ENCODE measurements around the gene HSD17B1.

HSD17B1 gene

GRCh38 chr17:42509409-42509808, 43.3 kb upstream of the HSD17B1 start:
- TF ChIP-seq FOXP2 (optimal IDR thresholded peaks at IDR 0.05; ENCODE audit: borderline replicate concordance, extremely low read depth, extremely low read length, insufficient read depth) (no peak), SIN3A (IDR thresholded peaks at IDR 0.05; ENCODE audit: borderline replicate concordance, insufficient read depth, low read length) (no peak), TAF1 (IDR thresholded peaks at IDR 0.05; ENCODE audit: borderline replicate concordance, insufficient read depth, low read length) (no peak), REST (IDR thresholded peaks at IDR 0.05; ENCODE audit: insufficient read depth in 1 of 2, low read depth in 2 of 2, low read length in 2 of 2) (no peak), POLR2AphosphoS5 (IDR thresholded peaks at IDR 0.05; ENCODE audit: low read depth, low read length) (no peak)

GRCh38 chr17:42509841-42510240, 42.9 kb upstream of the HSD17B1 start:
- TF ChIP-seq SIN3A (IDR thresholded peaks at IDR 0.05; ENCODE audit: borderline replicate concordance, insufficient read depth, low read length) (no peak), REST (IDR thresholded peaks at IDR 0.05; ENCODE audit: insufficient read depth in 1 of 2, low read depth in 2 of 2, low read length in 2 of 2) (no peak), TAF1 (IDR thresholded peaks at IDR 0.05; ENCODE audit: borderline replicate concordance, insufficient read depth, low read length) (no peak), FOXP2 (optimal IDR thresholded peaks at IDR 0.05; ENCODE audit: borderline replicate concordance, extremely low read depth, extremely low read length, insufficient read depth) (no peak), POLR2AphosphoS5 (IDR thresholded peaks at IDR 0.05; ENCODE audit: low read depth, low read length) (no peak)

- TF ChIP-seq SIN3A (IDR thresholded peaks at IDR 0.05; ENCODE audit: borderline replicate concordance, insufficient read depth, low read length) (no peak), FOXP2 (optimal IDR thresholded peaks at IDR 0.05; ENCODE audit: borderline replicate concordance, extremely low read depth, extremely low read length, insufficient read depth) (no peak), POLR2AphosphoS5 (IDR thresholded peaks at IDR 0.05; ENCODE audit: low read depth, low read length) (no peak), REST (IDR thresholded peaks at IDR 0.05; ENCODE audit: insufficient read depth in 1 of 2, low read depth in 2 of 2, low read length in 2 of 2) (no peak), TAF1 (IDR thresholded peaks at IDR 0.05; ENCODE audit: borderline replicate concordance, insufficient read depth, low read length) (no peak)
These were observed 40.5 kb upstream of the HSD17B1 start for GRCh38 chr17:42512246-42512645.

GRCh38 chr17:42512733-42513251, 39.9 kb upstream of the HSD17B1 start:
- no peak for TF ChIP-seq SIN3A (IDR thresholded peaks at IDR 0.05; ENCODE audit: borderline replicate concordance, insufficient read depth, low read length)
- TF ChIP-seq FOXP2 (optimal IDR thresholded peaks at IDR 0.05; ENCODE audit: borderline replicate concordance, extremely low read depth, extremely low read length, insufficient read depth), result no peak
- TF ChIP-seq POLR2AphosphoS5 (IDR thresholded peaks at IDR 0.05; ENCODE audit: low read depth, low read length), result no peak
- TF ChIP-seq REST (IDR thresholded peaks at IDR 0.05; ENCODE audit: insufficient read depth in 1 of 2, low read depth in 2 of 2, low read length in 2 of 2), result no peak
- no peak for TF ChIP-seq TAF1 (IDR thresholded peaks at IDR 0.05; ENCODE audit: borderline replicate concordance, insufficient read depth, low read length)

GRCh38 chr17:42513686-42514085, 39.0 kb upstream of the HSD17B1 start:
- no peak for TF ChIP-seq FOXP2 (optimal IDR thresholded peaks at IDR 0.05; ENCODE audit: borderline replicate concordance, extremely low read depth, extremely low read length, insufficient read depth)
- TF ChIP-seq TAF1 (IDR thresholded peaks at IDR 0.05; ENCODE audit: borderline replicate concordance, insufficient read depth, low read length), result no peak
- TF ChIP-seq REST (IDR thresholded peaks at IDR 0.05; ENCODE audit: insufficient read depth in 1 of 2, low read depth in 2 of 2, low read length in 2 of 2), result no peak

Data from PFSK-1 (cell line).